ENCODE data around the gene GSTT4.
"Not testable (repeated sequence)": the region's sequence is repeated elsewhere in the genome, so short reads cannot be mapped to it uniquely, and the experiment has no call there.

The GSTT4 gene

DNA sequence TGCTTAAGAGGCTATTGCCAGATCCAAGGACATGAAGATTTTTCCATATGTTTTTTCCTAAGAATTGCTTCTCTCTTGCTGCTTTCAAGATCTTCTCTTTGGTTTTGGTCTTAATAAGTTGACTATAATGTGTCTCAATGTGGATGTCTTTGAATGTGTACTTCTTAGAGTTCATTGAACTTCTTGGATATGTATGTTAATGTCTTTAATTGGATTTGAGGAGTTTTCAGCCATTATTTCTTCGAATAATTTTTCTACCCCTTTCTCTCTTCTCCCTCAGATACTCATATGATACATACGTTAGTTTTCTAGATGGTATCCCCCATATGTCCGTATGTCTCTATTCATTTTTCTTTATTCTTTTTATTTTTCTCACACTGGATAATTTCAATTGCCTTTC is 19.1 kb upstream of the GSTT4 start:
- DNase-seq, result no peak

DNA sequence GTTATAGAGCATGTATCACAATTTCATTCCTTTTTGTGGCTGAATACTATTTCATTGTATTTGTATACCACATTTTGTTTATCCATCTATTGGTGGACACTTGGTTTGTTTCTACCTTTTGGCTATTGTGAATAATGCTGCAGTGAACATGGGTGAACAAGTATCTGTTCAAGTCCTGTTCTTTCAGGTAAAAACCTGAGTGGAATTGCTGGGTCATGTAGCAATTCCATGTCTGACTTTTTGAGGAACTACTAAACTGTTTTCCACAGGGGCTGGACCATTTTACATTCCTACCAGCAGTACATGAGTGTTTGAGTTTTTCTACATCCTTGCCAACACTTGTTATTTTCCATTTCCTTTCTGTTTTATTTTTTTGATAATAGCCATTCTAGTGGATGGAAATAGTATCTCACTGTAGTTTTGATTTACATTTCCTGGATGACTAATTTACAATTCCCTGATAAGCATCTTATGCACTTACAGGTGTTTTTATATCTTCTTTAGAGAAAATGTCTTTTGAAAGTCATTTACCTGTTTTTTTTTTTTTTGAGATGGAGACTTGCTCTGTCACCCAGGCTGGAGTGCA is 18.0 kb upstream of the GSTT4 start:
- DNase-seq, result no peak

- no peak for DNase-seq
Observed at GRCh38 chr22:24021304-24021703, 16.1 kb upstream of the GSTT4 start.

GRCh38 chr22:24016156-24016555 is 10.9 kb upstream of the GSTT4 start:
- DNase-seq, result no peak

DNA sequence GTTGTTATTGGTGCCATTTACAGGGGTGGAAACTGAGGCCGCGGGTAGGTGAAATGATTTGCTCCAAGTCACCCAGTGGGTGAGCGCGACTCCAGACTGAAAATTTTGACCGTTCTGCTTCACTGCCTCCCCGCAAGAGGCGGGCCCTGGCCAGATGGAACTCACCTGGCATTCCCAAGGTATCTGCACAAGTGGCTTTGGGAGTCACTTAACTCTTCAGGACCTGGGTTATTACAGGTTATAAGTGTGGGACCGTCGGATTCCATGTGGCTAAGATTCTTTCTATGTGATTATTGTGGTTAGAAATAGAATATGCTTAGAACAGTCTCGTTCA is 6.4 kb upstream of the GSTT4 start:
- no peak for DNase-seq

DNA sequence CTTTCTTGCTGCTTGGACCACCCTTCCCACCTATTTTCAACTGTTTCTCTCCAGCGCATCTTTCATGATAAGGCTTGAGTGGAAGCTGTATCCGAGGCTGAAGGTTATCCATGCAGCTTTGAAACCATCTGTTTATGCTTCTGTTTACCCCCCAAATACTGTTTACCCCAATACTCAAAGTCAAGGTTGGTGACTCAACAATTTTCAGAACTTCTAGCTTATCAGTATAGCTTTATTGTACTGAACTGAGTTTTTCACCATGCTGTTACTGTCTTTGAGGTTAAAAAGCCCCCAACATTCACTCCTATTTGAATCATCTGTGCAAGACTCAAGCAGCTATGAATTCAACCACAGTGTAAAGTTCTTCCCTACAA is 4.8 kb upstream of the GSTT4 start:
- DNase-seq, result no peak

DNA sequence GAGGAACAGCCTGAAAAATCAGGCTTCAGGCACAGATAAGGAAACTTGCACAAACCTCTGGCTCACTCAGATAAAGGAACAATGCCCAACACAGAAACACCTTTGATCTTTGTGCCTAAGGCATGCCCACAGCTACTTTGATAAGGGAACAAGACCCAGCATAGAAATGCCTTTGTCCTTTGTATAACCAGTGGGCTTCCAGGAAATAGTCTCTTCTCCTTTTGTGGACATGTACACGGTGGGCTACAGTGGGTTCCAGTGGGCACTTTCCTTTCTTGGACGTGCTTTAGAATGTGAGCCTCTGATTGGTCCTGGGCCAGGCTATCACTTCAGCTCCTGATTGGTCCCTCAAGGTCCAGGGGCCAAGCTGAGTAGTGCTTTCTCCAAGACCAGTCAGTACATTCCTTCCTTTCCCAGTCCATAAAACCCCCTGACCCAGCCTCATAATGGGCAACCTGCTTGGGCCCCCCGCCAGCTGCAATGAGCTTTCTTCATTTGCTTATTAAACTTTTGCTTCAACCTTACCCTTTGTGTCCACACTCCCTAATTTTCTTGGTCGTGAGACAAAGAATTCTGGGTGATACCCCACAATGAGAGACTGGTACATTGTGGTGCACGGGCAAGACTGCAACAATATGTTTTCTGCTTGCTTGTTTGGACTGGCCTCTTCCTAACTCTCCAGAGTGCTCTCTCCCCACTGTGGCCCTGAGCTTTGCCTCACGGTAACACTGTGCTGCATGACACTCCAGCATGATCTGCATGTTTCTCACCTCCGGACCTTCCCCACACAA is 4.2 kb upstream of the GSTT4 start:
- DNase-seq, result no peak

- no peak for DNase-seq
Observed at GRCh38 chr22:24008381-24009226, 3.4 kb upstream of the GSTT4 start.

GRCh38 chr22:24008022-24008283 is 2.7 kb upstream of the GSTT4 start:
- DNase-seq, result no peak

- DNase-seq, result no peak
Observed at GRCh38 chr22:24007253-24008021, 2.2 kb upstream of the GSTT4 start.

DNA sequence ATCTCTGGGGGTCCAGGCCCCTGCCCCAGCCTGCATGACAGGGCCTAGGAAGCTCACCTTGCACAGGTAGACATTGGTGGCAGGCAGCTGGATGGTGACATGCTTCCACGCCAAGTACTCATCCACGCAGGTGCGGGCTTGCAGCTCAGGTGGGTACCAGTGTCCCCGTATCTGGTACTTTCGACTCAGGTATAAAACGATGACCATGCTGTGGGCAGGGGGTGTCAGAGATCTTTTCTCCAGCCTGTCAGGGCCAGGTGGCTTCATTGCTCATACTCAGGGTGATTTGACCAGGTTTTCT is 1.6 kb upstream of the GSTT4 start:
- DNase-seq, result no peak

GRCh38 chr22:24006207-24006913 is 1.1 kb upstream of the GSTT4 start:
- no peak for DNase-seq

DNA sequence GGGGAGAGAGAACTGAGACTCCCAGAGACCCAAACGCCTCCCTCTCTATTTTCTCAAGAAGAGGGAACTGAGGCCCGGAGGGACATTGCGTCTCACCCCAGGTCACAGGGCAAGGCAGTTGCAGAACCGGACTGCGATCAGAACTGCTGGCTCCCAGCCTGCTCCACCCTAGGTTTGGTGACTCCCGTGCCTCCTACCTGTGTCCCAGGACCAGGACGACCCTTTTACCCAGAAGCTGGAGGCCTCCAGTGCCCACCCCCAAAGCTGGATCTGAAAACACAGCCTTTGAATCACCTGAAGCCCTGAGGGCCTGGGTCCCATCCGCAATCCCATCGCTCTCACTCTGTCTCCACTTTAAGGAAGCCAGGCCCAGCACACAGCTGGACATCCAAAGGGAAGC is 1.4 kb downstream of the GSTT4 start:
- no peak for DNase-seq

DNA sequence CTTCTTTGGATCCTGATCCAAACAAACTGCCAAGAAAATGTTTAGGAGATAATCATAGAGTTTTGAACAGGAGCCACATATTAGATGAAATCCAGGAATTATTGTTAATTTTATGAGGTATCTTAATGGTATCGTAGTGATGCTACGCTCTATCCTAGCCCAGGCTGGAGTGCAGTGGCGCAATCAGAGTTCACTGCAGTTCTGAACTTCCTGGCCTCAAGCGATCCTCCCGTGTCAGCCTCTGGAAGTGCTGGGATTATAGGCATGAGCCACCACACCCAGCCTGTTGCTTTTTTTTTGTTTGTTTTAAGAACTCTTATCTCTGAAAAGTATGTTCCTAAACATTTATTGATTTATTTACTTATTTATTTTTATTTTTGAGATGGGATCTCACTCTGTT is 2.4 kb downstream of the GSTT4 start:
- DNase-seq, result no peak

GRCh38 chr22:24002272-24002671 is 3.0 kb downstream of the GSTT4 start:
- DNase-seq, result no peak

- no peak for DNase-seq
Observed at GRCh38 chr22:24001314-24001713, 3.9 kb downstream of the GSTT4 start.

GRCh38 chr22:23999779-24000178 is 5.5 kb downstream of the GSTT4 start:
- DNase-seq, result not testable (repeated sequence)

DNA sequence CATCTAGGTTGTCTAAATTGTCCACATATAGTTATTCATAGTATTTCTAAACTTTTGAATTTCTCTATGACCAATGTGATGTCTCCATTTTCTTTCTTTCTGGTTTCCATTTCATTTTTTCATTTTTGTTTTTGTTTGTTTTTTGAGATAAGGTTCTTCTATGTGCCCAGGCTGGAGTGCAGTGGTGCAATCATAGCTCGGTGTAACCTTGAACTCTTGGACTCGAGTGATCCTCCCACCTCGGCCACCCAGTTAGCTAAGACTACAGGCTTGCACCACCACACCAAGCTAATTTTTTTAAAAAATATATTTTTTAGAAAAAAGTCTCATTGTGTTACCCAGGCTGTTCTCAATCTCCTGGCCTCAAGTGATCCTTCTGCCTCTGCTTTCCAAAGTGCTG is 8.2 kb downstream of the GSTT4 start:
- no peak for DNase-seq

GRCh38 chr22:23993581-23994177 is 11.6 kb downstream of the GSTT4 start:
- DNase-seq, result not testable (repeated sequence)

- not testable (repeated sequence) for DNase-seq
Observed at GRCh38 chr22:23993080-23993479, 12.2 kb downstream of the GSTT4 start.

GRCh38 chr22:23989583-23990244 is 15.5 kb downstream of the GSTT4 start:
- not testable (repeated sequence) for DNase-seq

DNA sequence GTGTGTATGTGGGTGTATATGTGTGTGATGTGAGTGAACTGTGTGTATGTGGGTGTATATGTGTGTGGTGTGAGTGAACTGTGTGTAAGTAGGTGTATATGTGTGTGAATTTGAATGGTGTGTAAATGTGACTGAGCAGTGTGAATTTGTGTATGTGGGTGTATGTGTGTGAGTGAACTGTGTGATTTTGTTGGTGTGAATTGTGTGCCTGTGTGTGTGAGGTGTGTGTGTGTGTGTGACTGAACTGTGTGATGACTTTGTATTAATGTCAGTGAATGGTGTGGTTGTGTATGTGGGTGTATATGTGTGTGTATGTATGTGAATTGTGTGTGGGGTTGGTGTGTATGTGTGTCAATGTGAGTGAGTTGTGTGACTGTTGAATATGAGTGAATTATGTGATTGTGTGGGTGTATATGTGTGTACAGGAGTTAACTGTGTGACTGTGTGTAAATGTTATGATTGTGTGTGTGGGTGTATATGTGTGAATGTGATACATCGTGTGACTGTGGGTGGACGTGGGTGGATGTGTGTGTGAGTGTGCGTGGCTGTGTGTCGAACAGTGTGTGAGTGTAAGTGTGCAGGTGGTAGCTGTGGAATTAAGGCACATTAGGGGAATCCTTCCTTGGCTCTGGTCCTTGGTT is 18.6 kb downstream of the GSTT4 start:
- not testable (repeated sequence) for DNase-seq

Data from activated naive CD4-positive, alpha-beta T cell (primary cell).